ENCODE data around the gene LRCH4.
A peak's percentile ranks its signal among the peaks of the same experiment; 100 is the strongest.

Gene LRCH4

GRCh38 chr7:100585511-100586265 lies at the start of gene LRCH4:
Gene LRCH4 (minus strand): TSS chr7:100586129. CDS start chr7:100586100, 29 bp downstream.
- no peak for DNase-seq (ENCODE audit: low read depth, low spot score)

- DNase-seq (ENCODE audit: low read depth, low spot score) = no peak
These were observed 47.2 kb upstream of the LRCH4 start for GRCh38 chr7:100632951-100633717.

- DNase-seq (ENCODE audit: low read depth, low spot score) = no peak
These were observed 44.1 kb upstream of the LRCH4 start for GRCh38 chr7:100630066-100630465.

- DNase-seq (ENCODE audit: low read depth, low spot score) = no peak
These were observed 43.3 kb upstream of the LRCH4 start for GRCh38 chr7:100629117-100629716.

GRCh38 chr7:100627238-100627549 lies 41.3 kb upstream of the LRCH4 start:
- DNase-seq (ENCODE audit: low read depth, low spot score) = no peak

- peak; percentile 77 for DNase-seq (ENCODE audit: low read depth, low spot score)
These were observed 40.8 kb upstream of the LRCH4 start for GRCh38 chr7:100626530-100627237.

GRCh38 chr7:100626055-100626454 lies 40.1 kb upstream of the LRCH4 start:
- no peak for DNase-seq (ENCODE audit: low read depth, low spot score)

- no peak for DNase-seq (ENCODE audit: low read depth, low spot score)
These were observed 38.3 kb upstream of the LRCH4 start for GRCh38 chr7:100623951-100624824.

- no peak for DNase-seq (ENCODE audit: low read depth, low spot score)
These were observed 35.6 kb upstream of the LRCH4 start for GRCh38 chr7:100621554-100621953.

- no peak for DNase-seq (ENCODE audit: low read depth, low spot score)
These were observed 34.9 kb upstream of the LRCH4 start for GRCh38 chr7:100620804-100621203.

GRCh38 chr7:100620239-100620638 lies 34.3 kb upstream of the LRCH4 start:
- DNase-seq (ENCODE audit: low read depth, low spot score) = no peak

- DNase-seq (ENCODE audit: low read depth, low spot score) = no peak
These were observed 28.5 kb upstream of the LRCH4 start for GRCh38 chr7:100614308-100614861.

GRCh38 chr7:100613412-100614175 lies 27.7 kb upstream of the LRCH4 start:
- no peak for DNase-seq (ENCODE audit: low read depth, low spot score)

GRCh38 chr7:100612730-100613390 lies 26.9 kb upstream of the LRCH4 start:
- no peak for DNase-seq (ENCODE audit: low read depth, low spot score)

GRCh38 chr7:100611983-100612729 lies 26.2 kb upstream of the LRCH4 start, which contains the start of gene MOSPD3:
Gene MOSPD3 (plus strand): TSS chr7:100612540. CDS start chr7:100612792, 252 bp downstream.
- DNase-seq (ENCODE audit: low read depth, low spot score) = peak; percentile 94

- DNase-seq (ENCODE audit: low read depth, low spot score) = no peak
These were observed 24.0 kb upstream of the LRCH4 start for GRCh38 chr7:100609958-100610357.

- DNase-seq (ENCODE audit: low read depth, low spot score) = no peak
These were observed 21.2 kb upstream of the LRCH4 start for GRCh38 chr7:100607111-100607510.

GRCh38 chr7:100606313-100606712 lies 20.4 kb upstream of the LRCH4 start:
- DNase-seq (ENCODE audit: low read depth, low spot score) = no peak
